ENCODE measurements around the gene WDR5B.
A peak's percentile ranks its signal among the peaks of the same experiment; 100 is the strongest.
"Not testable (repeated sequence)": the region's sequence is repeated elsewhere in the genome, so short reads cannot be mapped to it uniquely, and the experiment has no call there.

Gene WDR5B

DNA sequence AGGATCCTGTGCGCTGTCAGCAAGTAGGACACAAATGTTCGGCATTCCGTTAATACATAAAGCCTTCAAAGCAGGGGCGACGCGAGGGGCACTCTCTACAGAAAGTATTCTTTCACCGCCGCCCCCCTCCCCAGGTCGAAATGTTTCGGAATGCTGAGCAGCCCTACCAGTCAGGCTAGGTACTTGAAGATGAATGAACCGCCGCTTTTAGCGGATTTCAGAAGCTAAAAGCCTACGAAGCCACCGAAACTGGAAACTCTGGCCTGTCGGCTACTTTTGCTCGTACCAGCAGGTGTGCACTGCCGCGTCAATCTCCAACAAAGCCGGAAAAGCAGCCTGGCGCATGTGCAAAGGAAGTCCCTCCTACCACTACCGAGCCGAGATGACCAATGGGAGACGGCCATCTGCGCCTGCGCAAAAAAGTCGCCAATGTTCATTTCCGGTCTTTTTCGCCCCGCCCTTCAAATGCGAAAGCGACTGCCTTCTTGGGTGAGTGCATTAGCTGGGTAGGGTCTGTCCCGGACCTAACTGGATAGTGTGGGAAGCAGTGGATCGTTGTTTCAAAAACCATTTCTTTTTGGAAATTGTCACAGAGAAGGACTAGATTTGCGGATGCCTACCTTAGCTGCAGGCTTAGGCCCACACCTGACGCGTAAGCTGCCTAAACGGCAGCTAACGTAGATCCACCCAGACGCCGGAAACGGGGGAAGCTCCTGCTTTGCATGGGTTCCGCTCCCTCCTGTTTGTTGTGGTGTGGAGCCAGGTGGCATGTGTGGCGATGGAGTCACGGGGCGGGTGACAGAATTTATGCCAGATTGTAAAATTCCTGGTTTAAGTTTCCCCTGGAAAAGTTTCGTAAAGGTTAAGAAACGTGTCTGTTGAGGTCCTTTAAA, at the start of gene WDR5B:
Gene WDR5B (minus strand): TSS at position 301 of the 893 bp plus-strand sequence. CDS start 534 bp downstream, outside the sequence.
- peak; percentile 93 for DNase-seq (ENCODE audit: low read depth, low spot score)

DNA sequence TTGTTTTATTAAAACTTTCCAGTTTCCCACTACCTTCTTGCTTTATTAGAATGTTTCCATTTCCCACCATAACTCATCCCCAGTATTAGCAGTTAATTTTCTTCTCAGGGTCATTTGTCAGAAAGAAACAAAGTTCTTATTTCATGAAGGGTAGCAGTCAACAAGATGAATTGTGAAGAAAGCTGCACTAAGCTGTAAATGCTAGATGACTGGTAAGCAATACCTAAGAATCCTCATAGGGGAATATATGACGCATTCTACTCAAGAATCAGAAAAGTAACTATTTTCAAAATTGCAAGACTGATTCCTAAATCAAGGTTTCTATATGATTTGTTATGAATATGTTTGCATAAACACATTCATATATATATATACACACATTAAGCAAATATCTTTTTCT, 48.8 kb upstream of the WDR5B start:
- no peak for DNase-seq (ENCODE audit: low read depth, low spot score)

DNA sequence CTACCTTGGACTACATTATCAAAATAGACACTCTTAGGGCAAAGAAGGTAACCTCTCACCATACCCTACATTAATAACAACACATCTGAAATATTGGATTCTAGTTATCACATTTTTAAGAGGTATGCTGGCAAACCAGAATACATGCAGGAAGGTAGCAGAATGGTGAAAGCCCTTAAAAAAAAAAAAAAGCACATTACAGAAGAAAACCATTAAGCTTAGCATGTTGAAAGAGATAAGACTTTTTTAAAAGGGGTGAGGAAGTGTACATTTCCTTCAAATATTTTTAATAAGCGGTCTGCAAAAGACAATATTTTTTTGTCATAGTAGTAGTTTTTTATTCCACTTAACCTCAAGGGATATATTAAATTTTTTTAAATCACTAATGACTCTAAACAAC, 46.5 kb upstream of the WDR5B start:
- no peak for DNase-seq (ENCODE audit: low read depth, low spot score)

DNA sequence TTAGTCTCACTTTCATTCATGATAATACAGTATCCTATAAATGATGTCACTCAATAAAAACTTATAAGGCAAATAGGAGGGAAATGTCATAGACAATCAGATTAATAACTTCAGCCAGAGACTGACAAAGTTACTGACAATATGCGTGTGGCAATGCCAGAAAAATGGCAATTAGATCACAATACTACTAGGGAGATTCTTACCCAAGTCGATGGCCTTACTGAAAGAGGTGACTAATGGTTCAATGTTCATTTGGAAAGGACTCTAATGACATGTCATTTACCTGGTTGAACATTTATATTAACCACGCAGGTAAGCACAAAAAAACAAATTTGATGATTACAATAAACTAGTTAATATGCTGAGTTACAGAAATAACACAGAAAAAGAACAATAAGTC, 45.9 kb upstream of the WDR5B start:
- no peak for DNase-seq (ENCODE audit: low read depth, low spot score)

DNA sequence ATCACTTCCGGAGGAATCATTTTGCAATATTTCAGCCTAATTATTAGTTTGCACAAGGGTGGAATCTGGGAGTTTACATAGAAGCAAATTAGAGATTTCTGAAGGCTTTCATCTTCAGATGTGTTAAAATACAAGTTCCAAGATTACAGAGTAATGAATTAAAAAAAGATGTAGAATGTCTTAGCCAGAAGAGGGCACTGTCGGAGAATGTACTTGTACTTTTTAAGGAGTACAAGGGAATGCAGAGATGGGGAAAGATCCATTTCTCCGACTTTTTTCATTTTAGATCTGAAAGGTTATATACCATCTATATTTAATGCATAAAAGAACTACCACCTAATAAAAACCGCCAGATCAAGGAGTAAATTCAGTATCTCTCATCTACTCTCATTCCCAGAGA, 43.1 kb upstream of the WDR5B start:
- no peak for DNase-seq (ENCODE audit: low read depth, low spot score)

DNA sequence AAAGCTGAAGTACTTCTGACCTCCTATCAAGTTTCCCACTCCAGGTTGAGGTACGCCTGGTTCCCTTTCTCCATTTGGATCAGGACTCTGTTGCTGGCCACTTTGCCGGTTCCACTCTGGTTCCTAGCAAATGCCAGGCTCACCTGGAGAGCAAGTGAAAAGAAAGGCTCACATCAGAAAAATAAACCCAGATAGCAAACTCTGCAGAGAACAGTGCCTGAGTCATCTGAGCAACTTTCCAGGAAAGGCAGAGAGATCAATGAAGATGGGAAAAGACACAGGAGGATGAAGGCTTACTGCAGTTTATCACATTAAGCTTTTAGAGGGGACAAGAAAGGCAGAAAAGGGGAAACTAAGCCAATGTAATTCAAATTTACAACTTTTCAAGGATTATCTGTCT, 41.8 kb upstream of the WDR5B start:
- DNase-seq (ENCODE audit: low read depth, low spot score) = no peak

DNA sequence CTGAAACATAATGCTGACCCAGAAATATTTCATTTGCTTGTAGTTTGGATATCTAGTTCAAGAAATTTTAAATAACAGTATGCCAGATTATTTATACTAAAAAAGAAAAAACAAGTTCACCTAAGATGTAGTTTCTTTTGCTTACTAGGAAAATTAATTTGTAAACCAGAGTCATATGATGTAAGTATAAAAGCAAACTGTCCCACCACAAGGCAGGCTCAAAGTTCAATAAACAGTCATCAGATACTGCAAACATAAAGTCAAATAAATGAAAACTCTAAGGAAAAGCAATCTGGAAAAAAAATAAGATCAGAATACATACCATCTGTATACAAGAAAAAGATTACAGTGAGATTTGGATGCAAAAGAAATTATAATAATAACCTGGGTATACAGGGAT, 40.2 kb upstream of the WDR5B start:
- DNase-seq (ENCODE audit: low read depth, low spot score) = no peak

DNA sequence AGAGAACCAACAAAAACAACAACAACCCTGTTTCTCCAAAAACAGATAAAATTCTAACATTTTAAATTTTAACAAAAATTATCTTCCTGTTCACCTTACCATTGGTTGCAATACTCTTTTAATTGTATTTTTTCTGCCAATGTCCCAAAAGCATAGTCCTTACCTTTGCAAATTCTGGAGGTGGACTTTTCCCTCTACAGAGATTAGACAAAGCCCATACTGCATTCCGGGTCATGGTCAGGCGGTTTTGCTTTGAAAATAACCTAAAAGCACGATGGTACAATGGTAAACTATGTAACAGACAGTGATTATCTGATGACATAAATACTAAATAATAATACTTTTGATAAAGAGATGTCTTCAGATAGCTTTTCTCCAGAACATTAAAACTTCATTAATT, 35.5 kb upstream of the WDR5B start:
- no peak for DNase-seq (ENCODE audit: low read depth, low spot score)

DNA sequence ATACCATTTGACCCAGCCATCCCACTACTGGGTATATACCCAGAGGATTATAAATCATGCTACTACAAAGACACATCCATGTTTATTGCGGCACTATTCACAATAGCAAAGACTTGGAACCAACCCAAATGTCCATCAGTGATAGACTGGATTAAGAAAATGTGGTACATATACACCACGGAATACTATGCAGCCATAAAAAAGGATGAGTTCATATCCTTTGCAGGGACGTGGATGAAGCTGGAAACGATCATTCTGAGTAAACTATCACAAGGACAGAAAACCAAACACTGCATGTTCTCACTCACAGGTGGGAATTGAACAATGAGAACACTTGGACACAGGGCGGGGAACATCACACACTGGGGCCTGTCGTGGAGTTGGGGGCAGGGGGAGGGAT, 32.4 kb upstream of the WDR5B start:
- DNase-seq (ENCODE audit: low read depth, low spot score) = not testable (repeated sequence)

DNA sequence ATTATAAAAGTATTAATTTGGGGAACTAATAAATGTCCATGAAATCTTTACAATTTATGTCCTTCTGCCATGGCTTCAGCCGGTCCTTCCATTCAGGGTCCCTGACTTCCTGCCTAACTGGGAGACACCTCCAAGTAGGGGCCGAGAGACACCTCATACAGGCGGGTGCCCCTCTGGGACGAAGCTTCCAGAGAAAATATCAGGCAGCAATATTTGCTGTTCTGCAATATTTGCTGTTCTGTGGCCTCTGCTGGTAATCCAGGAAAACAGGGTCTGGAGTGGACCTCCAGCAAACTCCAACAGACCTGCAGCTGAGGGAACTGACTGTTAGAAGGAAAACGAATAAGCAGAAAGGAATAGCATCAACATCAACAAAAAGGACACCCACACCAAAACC, 28.6 kb upstream of the WDR5B start:
- DNase-seq (ENCODE audit: low read depth, low spot score) = not testable (repeated sequence)

DNA sequence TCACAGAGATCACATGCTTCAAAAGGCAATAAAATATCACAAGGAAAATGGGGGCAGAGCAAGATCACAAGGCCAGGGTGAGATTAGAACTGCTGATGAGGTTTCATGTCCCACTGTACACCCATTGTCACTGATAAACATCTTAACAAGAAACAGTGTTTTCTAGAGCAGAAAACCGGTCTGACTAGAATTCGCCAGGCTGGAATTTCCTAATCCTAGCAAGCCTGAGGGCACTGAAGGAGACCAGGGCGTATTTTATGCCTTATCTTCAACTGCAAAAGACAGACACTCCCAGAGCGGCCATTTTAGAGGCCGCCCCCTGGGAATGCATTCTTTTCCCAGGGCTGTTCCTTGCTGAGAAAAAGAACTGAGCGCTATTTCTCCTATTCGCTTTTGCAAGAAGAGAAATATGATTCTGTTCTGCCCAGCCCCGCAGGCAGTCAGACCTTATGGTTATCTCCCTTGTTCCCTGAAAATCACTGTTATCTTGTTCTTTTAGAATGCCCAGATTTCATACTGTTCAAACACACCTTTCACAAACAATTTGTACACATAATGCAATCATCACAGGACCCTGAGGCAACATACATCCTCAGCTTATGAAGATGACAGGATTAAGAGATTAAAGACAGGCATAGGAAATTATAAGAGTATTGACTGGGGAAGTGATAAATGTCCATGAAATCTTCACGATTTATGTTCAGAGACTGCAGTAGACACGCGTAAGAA, 28.1 kb upstream of the WDR5B start:
- not testable (repeated sequence) for DNase-seq (ENCODE audit: low read depth, low spot score)

DNA sequence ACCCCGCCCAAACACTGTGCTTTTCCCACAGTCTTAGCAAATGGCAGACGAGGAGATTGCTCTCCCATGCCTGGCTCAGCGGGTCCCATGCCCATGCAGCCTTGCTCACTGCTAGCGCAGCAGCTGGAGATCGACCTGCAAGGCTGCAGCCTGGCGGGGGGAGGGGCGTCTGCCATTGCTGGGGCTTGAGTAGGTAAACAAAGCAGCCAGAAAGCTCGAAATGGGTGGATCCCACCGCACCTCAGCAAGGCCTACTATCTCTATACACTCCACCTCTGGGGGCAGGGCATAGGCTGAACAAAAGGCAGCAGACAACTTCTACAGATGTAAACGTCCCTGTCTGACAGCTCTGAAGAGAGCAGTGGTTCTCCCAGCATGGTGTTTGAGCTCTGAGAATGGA, 27.2 kb upstream of the WDR5B start:
- peak; percentile 88 for DNase-seq (ENCODE audit: low read depth, low spot score)

DNA sequence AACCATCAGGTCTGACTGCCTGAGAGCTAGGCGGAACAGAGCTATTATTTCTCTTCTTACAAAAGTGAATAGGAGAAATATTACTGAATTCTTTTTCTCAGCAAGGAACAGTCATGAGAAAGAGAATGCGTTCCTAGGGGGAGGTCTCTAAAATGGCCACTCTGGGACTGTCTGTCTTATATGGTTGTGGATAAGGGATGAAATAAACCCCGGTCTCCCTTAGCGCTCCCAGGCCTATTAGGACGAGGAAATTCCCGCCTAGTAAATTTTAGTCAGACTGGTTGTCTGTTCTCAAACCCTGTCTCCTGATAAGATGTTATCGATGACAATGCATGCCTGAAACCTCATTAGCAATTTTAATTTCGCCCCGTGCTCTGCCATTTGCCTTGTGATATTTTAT, 20.1 kb upstream of the WDR5B start:
- no peak for DNase-seq (ENCODE audit: low read depth, low spot score)

DNA sequence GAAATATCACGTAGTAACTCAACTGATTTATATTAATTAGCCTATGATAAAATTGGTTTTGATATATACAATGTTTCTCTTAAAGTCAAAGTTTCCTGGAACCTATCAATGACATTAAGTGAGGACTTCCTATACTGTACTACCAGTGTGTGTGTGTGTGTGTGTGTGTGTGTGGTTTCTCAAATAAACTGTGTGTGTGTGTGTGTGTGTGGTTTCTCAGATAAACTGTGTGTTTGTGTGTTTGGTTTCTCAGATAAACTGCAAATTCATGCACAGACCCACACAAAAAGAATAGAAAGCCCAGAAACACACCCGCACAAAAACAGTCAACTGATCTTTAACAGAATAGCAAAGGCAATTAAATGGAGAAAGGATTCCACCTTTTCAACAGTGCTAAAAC, 14.5 kb upstream of the WDR5B start:
- DNase-seq (ENCODE audit: low read depth, low spot score) = no peak

DNA sequence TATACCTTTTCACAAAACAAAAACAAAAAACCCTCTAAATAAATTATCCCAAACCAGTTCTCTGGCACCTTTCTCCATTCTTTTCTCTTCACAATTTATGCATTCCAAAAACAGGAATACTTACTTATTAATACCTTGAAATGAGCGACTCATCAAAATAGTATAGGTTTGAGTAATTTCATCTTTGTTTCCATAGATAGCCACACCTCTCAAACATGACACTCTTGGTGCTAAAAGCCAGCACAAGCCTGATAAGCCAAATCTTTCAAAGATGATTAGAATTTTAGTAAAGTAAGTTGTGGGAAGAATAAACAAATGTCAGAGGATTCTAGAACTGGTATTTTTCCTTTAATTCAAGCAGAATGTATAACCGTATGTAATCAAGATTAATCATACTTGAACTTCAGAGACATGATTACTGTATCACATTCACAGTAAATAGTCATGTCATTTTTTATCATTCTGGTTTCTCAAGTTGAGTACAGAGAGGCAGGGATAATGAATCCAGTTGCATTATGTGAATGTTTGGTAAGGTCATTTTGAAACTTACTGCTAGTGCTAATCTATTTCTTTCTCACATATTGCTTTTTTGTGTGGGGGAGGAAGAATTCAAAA, 12.1 kb upstream of the WDR5B start:
- DNase-seq (ENCODE audit: low read depth, low spot score) = no peak

DNA sequence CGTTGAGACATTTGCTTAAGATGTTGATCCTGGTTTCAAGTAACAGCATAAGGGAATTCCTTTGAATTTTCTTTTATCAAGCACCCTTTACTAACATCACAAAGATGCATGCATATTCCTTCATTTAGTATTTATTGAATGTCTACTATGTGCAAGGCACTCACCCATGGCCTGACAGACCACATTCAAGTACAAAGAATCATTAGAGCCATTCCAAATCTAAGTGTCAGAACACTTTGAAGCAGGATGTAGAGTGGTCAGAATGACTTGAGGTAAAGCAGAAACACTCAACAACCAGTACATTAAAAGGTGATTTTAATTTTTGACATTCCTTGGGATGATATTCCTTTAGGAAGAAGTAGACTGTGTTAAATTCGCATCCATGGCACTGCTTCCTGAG, 6.0 kb upstream of the WDR5B start:
- DNase-seq (ENCODE audit: low read depth, low spot score) = no peak

DNA sequence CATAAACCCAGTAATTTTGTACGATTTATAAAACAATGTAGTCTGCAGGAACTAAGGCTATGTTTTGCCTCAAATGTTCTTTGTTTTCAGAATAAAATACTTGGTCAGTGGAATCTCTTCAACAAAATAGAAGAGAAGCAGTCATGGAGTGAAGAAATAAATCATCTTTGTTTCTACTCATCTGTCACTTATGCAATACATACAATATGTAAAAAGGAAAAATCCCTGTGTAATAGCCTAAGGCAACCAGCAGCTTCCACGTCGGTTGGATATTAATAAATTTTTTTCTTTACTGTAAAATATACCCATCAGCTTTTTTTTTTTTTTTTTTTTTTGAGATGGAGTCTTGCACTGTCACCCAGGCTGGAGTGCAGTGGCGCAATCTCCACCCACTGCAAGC, 5.2 kb upstream of the WDR5B start:
- DNase-seq (ENCODE audit: low read depth, low spot score) = no peak

DNA sequence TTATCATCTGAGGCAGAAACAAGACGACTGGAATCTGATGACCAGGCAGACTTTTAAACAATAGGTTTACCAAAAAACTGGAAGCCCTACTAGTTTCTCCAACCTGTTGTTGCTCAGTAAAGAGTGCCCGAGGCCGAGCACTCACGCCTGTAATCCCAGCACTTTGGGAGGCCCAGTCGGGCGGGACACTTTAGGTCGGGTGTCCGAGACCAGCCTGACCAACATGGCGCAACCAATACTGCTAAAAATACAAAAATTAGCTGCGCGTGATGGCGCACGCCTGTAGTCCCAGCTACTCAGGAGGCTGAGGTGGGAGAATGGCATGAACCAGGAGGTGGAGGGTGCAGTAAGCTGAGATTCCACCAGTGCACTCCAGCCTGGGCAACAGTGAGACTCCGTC, 1.1 kb upstream of the WDR5B start:
- no peak for DNase-seq (ENCODE audit: low read depth, low spot score)

DNA sequence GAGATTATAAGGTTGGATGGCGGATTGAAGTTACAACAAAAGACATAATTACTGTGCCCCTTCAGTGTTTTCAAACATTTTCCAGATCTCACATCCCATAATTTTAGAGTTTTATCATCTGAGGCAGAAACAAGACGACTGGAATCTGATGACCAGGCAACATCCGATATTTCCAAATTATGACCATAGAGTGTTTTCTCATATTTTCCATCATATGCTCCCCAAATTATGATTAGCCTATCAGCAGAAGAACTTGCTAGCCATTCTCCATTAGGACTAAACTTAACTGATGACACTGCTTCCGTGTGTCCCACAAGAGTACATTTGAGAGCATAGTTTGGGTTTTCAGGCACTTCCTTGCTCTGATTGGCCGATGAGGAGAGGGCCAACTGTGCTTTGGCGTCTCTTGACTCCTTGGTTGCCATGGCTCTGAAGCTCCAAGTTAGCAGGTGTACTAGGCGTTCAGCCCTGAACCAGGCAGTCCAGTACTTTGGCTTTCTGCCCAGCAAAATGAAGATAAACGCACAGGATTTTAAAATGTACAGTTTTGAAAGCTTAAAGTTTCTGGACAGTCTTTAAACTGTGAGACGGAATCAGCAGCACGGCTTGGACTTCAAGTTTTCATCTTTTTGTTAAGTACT, 638 bp downstream of the WDR5B start:
- peak; percentile 25 for DNase-seq (ENCODE audit: low read depth, low spot score)

DNA sequence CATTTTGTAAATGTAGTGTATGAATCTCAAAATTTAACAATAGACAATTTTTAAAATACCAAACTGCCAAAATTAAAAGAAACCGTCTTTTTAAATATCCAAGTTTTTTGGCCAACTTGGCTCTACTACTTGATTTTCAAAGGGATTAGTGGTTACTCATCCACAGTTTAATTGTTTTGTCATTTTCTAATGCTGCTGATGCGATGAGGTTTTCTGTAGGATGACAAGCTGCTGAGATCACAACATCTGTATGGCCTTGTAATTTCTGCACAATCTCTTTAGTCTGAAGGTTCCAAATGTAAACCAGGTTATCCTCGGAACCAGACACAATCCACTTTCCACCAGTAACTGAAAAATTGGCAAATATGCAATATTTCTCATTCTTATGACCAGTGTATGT, 1.5 kb downstream of the WDR5B start:
- no peak for DNase-seq (ENCODE audit: low read depth, low spot score)

DNA sequence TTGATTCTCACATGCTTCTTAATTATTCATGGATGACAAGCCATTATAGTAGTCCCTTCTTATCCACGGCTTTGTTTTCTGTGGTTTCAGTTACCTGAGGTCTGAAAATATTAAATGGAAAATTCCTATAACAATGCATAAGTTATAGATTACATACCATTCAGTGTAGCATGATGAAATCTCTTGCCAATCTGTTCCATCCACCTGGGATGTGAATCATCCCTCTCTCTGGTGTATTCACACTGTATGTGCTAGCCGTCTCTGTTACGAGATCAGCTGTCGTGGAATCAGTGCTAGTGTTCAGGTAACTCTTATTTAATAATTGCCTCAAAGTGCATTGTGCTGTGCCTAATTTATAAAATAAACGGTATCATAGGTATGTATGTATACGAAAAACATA, 5.2 kb downstream of the WDR5B start:
- DNase-seq (ENCODE audit: low read depth, low spot score) = no peak

DNA sequence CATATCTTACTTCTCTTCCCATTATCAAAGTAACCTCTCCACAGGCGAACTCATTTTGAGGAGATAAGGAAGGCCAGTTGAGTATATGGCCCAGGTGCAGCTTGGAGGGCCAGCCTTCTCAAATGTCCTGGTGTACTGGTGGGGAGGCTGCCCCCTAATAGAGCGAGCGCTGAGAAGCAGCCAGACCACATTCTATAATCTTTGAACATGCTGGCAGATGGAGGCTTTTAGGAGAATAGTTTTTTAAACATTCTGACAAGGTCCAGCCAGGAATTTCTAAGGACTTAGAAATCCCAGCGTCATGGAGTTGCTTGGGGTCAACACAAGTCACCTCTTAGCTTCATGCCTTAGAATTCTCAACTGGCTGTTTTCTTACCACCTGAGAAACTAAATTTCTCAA, 5.8 kb downstream of the WDR5B start:
- DNase-seq (ENCODE audit: low read depth, low spot score) = no peak
